Small intestine (tissue), 7 donors: ENCODE results near the gene NDUFS2. TPM values are rescaled to one million over a fixed set of nuclear protein-coding genes. Genes with fewer than 3 reads are reported as not detected.

ENCODE experiments used
- DNase-seq, 2 donors: peaks; one replicate each; pipeline versions ENCODE4 v3.0.0 to v3.0.0-alpha.2; 2013
- FAIRE-seq: peaks from 2 replicates; lab custom pipeline; 2012; peaks lifted over from hg19 to GRCh38; lab: Jason Lieb, UNC
- H3K27ac ChIP-seq, 3 donors: one replicate each; pipeline ENCODE4 v1.5.1; 2013; ENCODE audit warnings: low read length in 2 of 3, mild to moderate bottlenecking in 2 of 3, control low read depth in 1 of 3, inconsistent platforms in 1 of 3, low read depth in 1 of 3, moderate library complexity in 1 of 3
- H3K27me3 ChIP-seq, 3 donors: one replicate each; pipeline ENCODE4 v1.6.1; 2013; ENCODE audit warnings: low read length in 3 of 3, inconsistent platforms in 1 of 3; ENCODE audit not compliant: control insufficient read depth in 3 of 3, insufficient read depth in 3 of 3
- H3K36me3 ChIP-seq, 3 donors: one replicate each; pipeline ENCODE4 v1.6.1; 2013; ENCODE audit warnings: low read length in 3 of 3, inconsistent platforms in 1 of 3, low read depth in 1 of 3, mild to moderate bottlenecking in 1 of 3, moderate library complexity in 1 of 3; ENCODE audit not compliant: control insufficient read depth in 3 of 3, insufficient read depth in 2 of 3
- H3K4me1 ChIP-seq, 3 donors: one replicate each; pipeline ENCODE4 v1.6.1; 2013; ENCODE audit warnings: low read length in 2 of 3, inconsistent platforms in 1 of 3, low read depth in 1 of 3, mild to moderate bottlenecking in 1 of 3, moderate library complexity in 1 of 3; ENCODE audit not compliant: control insufficient read depth in 3 of 3, insufficient read depth in 2 of 3
- H3K4me3 ChIP-seq, 3 donors: one replicate each; pipeline ENCODE4 v1.5.1; 2013; ENCODE audit warnings: low read length in 3 of 3, control low read depth in 1 of 3, inconsistent platforms in 1 of 3, low read depth in 1 of 3, mild to moderate bottlenecking in 1 of 3, moderate library complexity in 1 of 3
- H3K9me3 ChIP-seq, 2 donors: one replicate each; pipeline ENCODE4 v1.6.1; 2013; ENCODE audit warnings: low read depth in 1 of 2, low read length in 1 of 2; ENCODE audit not compliant: control insufficient read depth in 2 of 2, insufficient read depth in 1 of 2
- WGBS, 3 donors: extraction: QIAGEN DNeasy Blood & Tissue Kit; methylation state at CpG; one replicate each; pipeline ENCODE4 v1.1.7; 2013; 5-methylcytosine and 5-hydroxymethylcytosine counted together
- polyA plus RNA-seq, 4 donors: library from polyadenylated mRNA; stranded (reverse) in 3 of 4; unstranded in 1 of 4; fragments of 200-250 nt in 3 of 4; fragments of 120-200 nt in 1 of 4; gene quantifications; one replicate each; pipeline versions ENCODE4 v1.2.1 to v1.2.3, GENCODE V29; 2013
- donor health status: healthy with polysubstance abuse.
- donor health status: control.
- donor health status: control.
- donor health status: Bipolar disorder and iron deficiency.
- donor health status: healthy.

Gene NDUFS2
- polyA plus RNA-seq, 4 donors, result 113 to 170 (median 121) TPM

GRCh38 chr1:161193561-161194235 lies 8.5 kb upstream of the NDUFS2 start:
- no peak overlapping the region for H3K4me3 ChIP-seq
- 79 to 92% (median 81%) methylated on average over 19 to 21 of the region's 21 CpGs for WGBS, 3 donors
- H3K36me3 ChIP-seq, result peaks cover 0 to 13% (median 0%) of the 10 kb centered on the region in 3 donors
- FAIRE-seq (no peak), DNase-seq (no peak)
- no peak overlapping the region for H3K27ac ChIP-seq
- H3K4me1 ChIP-seq, result peaks cover 0 to 6% (median 3%) of the 10 kb centered on the region in 3 donors
- H3K9me3 ChIP-seq, result no peaks in the 10 kb centered on the region
- H3K27me3 ChIP-seq, result peaks cover 0 to 4% (median 0%) of the 10 kb centered on the region in 3 donors

GRCh38 chr1:161195171-161195570 lies 7.0 kb upstream of the NDUFS2 start:
- no peaks in the 10 kb centered on the region for H3K9me3 ChIP-seq
- H3K4me3 ChIP-seq, result no peak overlapping the region
- peaks cover 0 to 16% (median 3%) of the 10 kb centered on the region in 3 donors for H3K4me1 ChIP-seq
- peaks cover 0 to 13% (median 0%) of the 10 kb centered on the region in 3 donors for H3K36me3 ChIP-seq
- H3K27ac ChIP-seq, result peak overlapping the region in 1 of 3 donors; percentile 29
- 79 to 81% (median 80%) methylated on average over 4 of the region's 4 CpGs for WGBS, 3 donors
- H3K27me3 ChIP-seq, result peaks cover 0 to 4% (median 0%) of the 10 kb centered on the region in 3 donors
- DNase-seq (no peak), FAIRE-seq (no peak)

- no peak for DNase-seq
- peaks cover 0 to 3% (median 0%) of the 10 kb centered on the region in 3 donors for H3K27me3 ChIP-seq
- H3K9me3 ChIP-seq, result no peaks in the 10 kb centered on the region
- no peak for FAIRE-seq
- no peak overlapping the region for H3K4me3 ChIP-seq
- peaks cover 0 to 10% (median 0%) of the 10 kb centered on the region in 3 donors for H3K36me3 ChIP-seq
- 93 to 97% (median 95%) methylated on average over 7 of the region's 7 CpGs for WGBS, 3 donors
- H3K4me1 ChIP-seq, result peaks cover 0 to 25% (median 3%) of the 10 kb centered on the region in 3 donors
- H3K27ac ChIP-seq, result peak overlapping the region in 2 of 3 donors; percentile 66 to 98
These were observed 6.1 kb upstream of the NDUFS2 start for GRCh38 chr1:161196111-161196510.

- Histone ChIP-seq H3K4me3 (peak overlapping the region in 1 of 3 donors; percentile 28), H3K9me3 (no peaks in the 10 kb centered on the region), H3K4me1 (peaks cover 0 to 32% (median 7%) of the 10 kb centered on the region in 3 donors), H3K36me3 (peaks cover 0 to 5% (median 0%) of the 10 kb centered on the region in 3 donors), H3K27me3 (no peaks in the 10 kb centered on the region), H3K27ac (peak overlapping the region in 2 of 3 donors; percentile 66 to 98)
- DNase-seq, result peak in 1 of 2 donors; percentile 28
- WGBS, 3 donors, result 70 to 90% (median 86%) methylated on average over 27 of the region's 27 CpGs
- FAIRE-seq, result no peak
These were observed 5.4 kb upstream of the NDUFS2 start for GRCh38 chr1:161196521-161197451.

- WGBS, 3 donors, result 57 to 84% (median 70%) methylated on average over 11 of the region's 11 CpGs
- H3K27me3 ChIP-seq, result no peaks in the 10 kb centered on the region
- FAIRE-seq, result no peak
- H3K9me3 ChIP-seq, result no peaks in the 10 kb centered on the region
- H3K4me3 ChIP-seq, result peak overlapping the region in 2 of 3 donors; percentile 7 to 28
- no peak for DNase-seq
- peak overlapping the region in 2 of 3 donors; percentile 66 to 98 for H3K27ac ChIP-seq
- H3K4me1 ChIP-seq, result peaks cover 0 to 34% (median 7%) of the 10 kb centered on the region in 3 donors
- H3K36me3 ChIP-seq, result peaks cover 0 to 2% (median 0%) of the 10 kb centered on the region in 3 donors
These were observed 4.5 kb upstream of the NDUFS2 start for GRCh38 chr1:161197560-161198193.

GRCh38 chr1:161198194-161198896 lies 3.8 kb upstream of the NDUFS2 start:
- no peak for DNase-seq
- H3K4me3 ChIP-seq, result peak overlapping the region in 2 of 3 donors; percentile 7 to 28
- H3K27ac ChIP-seq, result peak overlapping the region in 2 of 3 donors; percentile 38 to 98
- H3K4me1 ChIP-seq, result peaks cover 0 to 37% (median 10%) of the 10 kb centered on the region in 3 donors
- FAIRE-seq, result no peak
- no peaks in the 10 kb centered on the region for H3K27me3 ChIP-seq
- 22 to 45% (median 37%) methylated on average over 20 of the region's 20 CpGs for WGBS, 3 donors
- peaks cover 0 to 4% (median 0%) of the 10 kb centered on the region in 3 donors for H3K36me3 ChIP-seq
- no peaks in the 10 kb centered on the region for H3K9me3 ChIP-seq

- 53 to 75% (median 71%) methylated on average over 11 of the region's 11 CpGs for WGBS, 3 donors
- peak in 1 of 2 donors; percentile 46 for DNase-seq
- H3K4me3 ChIP-seq, result peak within 1 kb of the TSS in 2 of 3 donors; percentile 7 to 28
- no peaks in the 10 kb centered on the region for H3K27me3 ChIP-seq
- H3K27ac ChIP-seq, result peak within 1 kb of the TSS in 2 of 3 donors; percentile 94 to 98
- no peak for FAIRE-seq
- no peaks in the 10 kb centered on the region for H3K9me3 ChIP-seq
- peaks cover 0 to 42% (median 12%) of the 10 kb centered on the region in 3 donors for H3K4me1 ChIP-seq
- peaks cover 0 to 9% (median 0%) of the 10 kb centered on the region in 3 donors for H3K36me3 ChIP-seq
These were observed 3.2 kb upstream of the NDUFS2 start, which contains the start of gene ADAMTS4 for GRCh38 chr1:161198897-161199431. Gene ADAMTS4 (minus strand): TSS chr1:161199054. CDS start chr1:161198627, 427 bp downstream.
